ENCODE data around the gene ZNF398.

GRCh38 chr7:149102666-149103065, 44.6 kb upstream of the ZNF398 start:
- TF ChIP-seq, protein P1, sequence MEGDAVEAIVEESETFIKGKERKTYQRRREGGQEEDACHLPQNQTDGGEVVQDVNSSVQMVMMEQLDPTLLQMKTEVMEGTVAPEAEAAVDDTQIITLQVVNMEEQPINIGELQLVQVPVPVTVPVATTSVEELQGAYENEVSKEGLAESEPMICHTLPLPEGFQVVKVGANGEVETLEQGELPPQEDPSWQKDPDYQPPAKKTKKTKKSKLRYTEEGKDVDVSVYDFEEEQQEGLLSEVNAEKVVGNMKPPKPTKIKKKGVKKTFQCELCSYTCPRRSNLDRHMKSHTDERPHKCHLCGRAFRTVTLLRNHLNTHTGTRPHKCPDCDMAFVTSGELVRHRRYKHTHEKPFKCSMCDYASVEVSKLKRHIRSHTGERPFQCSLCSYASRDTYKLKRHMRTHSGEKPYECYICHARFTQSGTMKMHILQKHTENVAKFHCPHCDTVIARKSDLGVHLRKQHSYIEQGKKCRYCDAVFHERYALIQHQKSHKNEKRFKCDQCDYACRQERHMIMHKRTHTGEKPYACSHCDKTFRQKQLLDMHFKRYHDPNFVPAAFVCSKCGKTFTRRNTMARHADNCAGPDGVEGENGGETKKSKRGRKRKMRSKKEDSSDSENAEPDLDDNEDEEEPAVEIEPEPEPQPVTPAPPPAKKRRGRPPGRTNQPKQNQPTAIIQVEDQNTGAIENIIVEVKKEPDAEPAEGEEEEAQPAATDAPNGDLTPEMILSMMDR (IDR thresholded peaks at IDR 0.05) = no peak
- TF ChIP-seq POLR2A (IDR thresholded peaks at IDR 0.05) = no peak
